SW480 (cell line): Measurements from ENCODE around the gene KHNYN.

Source experiments
- DNase-seq: peaks from one replicate; pipeline ENCODE4 v3.0.0-alpha.2; 2016; ENCODE audit warnings: low spot score

The KHNYN gene

DNA sequence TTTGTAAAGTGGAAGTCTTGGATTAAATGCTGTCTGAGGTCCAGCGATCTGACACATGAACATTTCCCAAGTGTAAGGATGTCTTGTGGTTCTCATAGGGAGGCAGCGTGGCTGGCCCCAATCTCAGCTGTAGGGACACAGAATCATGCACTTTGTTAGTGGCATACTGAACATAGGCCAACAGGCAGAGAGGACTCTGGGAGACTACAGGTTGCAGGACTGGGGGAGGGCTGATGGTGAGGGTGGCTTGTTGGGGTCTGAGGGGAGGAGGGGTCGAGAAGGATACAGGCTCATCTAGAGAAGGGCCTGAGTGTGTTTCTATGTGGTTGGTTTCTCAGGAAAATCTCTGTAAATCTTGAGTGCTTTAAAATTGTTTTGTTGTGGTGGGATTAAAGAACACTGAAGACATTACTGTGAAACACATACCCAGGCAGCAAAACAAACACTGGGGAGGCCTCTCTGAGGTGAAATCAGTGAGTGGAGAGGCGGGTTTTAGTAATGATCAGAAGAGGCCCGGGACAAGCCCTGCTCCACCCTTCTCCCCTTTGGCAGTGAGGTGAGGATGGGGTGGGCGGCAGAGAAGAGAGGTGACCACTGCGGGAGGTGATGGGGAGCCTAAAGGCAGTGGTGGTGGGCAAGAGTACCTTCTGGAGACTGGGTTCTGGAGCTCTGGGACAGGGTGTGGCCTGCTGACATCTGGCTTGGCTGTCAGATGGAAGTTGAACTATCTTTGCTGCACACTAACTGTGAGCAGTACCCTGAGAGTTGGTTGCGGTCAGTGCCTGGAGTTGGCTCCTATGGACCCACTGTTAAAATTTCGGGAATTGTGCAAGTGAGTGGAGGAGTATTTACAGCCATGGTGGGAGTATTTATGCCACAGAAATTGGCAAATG, 27.7 kb upstream of the KHNYN start:
- DNase-seq = no peak

DNA sequence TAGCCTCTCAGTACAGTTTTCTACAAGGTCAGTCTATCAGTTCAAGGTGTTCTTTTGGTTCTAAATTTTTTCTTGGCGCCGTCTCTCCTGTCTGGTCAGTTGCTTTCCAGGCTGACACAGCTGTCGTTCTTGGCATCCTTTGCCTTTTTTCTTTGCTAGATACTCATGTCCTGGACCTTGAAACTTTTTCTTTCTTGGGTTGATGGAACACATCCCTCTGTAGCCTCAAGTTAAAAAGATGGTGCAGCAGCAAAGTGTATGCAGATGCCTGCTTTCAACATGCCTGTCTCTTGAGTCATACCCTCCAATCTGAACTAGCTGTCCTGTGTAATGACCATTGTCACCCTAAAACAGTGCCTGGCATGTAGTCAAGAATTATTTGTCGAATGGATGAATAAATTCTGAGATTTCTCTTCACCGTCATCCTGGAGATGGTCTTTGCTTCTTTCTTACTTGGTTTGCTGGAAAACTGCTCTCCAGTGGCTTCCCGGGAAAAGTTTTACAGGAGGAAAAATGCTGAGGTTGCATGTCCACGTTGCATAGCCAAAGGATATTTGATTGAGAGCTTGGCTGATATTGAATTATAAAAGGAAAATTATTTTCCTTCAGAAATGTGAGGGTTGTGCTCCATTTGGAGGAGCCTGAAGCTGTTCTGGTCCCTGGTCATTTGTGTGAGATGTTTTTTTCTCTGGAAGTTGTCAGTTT, 26.3 kb upstream of the KHNYN start:
- peak; percentile 20 for DNase-seq

DNA sequence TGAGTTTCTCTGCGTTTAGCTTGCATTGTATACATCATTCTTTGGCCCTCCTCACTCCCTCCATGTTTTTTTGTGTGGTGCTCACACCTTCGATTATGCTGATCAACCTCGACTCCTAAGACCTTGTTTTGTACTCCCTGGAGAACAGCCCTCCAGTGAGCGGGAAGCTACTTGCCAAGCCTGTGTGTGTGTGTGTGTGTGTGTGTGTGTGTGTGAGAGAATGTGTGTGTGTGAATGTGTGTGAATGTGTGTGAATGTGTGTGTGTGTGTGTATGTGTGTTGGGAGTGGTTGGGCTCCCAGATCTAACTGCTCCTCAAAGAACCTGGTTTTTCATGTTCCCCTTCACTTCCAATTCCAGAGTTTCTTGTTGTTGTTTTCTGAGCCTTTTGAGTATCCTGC, 24.9 kb upstream of the KHNYN start:
- no peak for DNase-seq

DNA sequence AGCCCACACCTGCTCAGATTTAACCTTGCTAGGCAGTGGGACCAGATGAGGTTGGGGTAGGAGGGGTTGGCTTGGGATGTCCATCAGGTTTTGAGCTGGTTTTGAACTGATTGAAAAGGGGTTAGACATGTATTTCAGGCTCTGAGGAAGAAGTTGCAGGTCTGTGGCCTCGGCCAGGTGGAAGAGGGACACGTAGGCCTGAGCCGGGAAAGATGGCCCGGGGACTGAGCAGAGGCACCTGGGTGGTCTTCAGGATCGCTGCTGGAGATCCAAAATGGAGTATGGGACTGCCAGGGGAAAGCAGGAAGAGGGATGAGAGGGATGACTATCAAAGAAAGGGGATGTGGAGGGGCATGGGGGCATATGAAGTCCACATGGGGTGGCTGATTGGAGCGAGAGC, 23.3 kb upstream of the KHNYN start:
- DNase-seq = no peak

DNA sequence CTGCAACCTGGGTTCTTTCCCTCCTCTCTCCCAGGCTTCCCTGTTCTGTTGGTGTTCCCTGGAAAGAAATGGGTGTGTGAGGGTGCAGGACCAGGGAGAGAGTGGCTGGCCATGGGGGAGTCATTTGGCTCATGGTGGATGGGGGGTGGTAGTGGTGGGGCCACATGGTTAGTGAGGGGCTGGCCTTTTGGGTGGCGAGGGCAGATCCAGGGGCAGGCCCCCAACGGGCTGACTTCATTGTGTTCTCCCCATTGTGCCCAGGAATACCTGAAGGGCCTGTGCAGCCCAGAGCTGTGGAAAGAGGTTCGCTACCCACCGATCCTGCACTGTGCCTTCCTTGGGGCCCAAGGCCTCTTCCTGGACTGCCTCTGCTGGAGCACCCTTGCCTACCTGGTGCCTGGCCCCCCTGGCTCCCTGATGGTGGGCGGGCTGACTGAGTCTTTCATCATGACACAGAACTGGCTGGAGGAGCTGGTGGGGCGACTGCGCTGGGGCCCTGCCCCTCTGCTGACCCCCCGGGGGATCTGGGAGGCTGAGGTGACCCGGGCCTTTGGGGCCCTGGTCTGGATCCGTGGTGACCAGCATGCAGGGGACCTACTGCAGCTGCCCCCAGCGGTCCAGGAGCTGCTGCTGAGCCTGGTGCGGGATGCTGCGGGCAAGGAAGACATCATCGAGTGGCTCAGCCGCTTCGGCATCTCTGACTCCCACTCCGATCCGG, 22.0 kb upstream of the KHNYN start:
- no peak for DNase-seq

DNA sequence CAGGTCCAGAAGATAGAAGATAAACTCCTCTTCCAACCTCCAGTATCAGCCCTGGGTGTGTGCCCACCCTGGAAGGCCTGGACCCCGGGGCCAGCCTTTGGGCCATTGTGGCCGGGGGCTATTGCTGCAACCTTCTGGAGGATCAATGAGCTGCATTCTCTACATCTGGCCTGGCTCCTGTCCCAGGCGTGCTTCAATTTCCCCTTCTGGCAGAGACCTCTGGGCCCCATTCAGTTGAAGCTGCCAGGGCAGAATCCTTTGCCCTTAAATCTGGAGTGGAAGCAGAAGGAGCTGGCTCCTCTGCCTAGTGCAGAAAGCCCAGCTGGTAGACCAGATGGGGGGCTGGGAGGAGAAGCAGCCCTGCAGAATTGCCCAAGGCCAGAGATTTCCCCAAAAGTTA, 21.0 kb upstream of the KHNYN start:
- DNase-seq = no peak

DNA sequence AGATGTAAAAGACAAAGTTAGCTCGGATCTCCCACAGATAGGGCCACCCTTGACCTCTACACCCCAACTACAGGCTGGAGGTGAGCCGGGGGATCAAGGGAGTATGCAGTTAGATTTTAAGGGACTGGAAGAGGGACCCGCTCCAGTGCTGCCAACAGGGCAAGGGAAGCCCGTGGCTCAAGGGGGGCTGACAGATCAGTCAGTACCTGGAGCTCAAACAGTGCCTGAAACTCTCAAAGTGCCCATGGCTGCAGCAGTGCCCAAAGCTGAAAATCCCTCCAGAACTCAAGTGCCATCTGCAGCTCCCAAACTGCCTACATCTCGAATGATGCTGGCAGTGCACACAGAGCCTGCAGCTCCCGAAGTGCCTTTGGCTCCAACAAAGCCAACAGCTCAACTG, 20.6 kb upstream of the KHNYN start:
- DNase-seq = no peak

DNA sequence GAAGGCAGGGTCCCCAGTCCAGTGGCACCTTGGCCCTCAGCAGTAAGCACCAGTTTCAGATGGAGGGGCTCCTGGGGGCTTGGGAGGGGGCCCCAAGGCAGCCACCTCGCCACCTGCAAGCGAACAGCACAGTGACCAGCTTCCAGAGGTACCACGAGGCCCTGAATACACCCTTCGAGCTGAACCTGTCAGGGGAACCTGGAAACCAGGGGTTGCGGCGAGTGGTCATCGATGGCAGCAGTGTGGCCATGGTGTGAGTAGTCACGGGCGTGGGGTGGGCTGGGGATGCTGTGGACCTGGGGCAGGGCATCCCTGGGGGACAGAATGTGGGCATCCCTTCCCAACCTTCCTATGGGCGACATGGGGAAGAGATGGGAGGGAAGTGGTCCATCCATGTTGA, 19.8 kb upstream of the KHNYN start:
- no peak for DNase-seq

DNA sequence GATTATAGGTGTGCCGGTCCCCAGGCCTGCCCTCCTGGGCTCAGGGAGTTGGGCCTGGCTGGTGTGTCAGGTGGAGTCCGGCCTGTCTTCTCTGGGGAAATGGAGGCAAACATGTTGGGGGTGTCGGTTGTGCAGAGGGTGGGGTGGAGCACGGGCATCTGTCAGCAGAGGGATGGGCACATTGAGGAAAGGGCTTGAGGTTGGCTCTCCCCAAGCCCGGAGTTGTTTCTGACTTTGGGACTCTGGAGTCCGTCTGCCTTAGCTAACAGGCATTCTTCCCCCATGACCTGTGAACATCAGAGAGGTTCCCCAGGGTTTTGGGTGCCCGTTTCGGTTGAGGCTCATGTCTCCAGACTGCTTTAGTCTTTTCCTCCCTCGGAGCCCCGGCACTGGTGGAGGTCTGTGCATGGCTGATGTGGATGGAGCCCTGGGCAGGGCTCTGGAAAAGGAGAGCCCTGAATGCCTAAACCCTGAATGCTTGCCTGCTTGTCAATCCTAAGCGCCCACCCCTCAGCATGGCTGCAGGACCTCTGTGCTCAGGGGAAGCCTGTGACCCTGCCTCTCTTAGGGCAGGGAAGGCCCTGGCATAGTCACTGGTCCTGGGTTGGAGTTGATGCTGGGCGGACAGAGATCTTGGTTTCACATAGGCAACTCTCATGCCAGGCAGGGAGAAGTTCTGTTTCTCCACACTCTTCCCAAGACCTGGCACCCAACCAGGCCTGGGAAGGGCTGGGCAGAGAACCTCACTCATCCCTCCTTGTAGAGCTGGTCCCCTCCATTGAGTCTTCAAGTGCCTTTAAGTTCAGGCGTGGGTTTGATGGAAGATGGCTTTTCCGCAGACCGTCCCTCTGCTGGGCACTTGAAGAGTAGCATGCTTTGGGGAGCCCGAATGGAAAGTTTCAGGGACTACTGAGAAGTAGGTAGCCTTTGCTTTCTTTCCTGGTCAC, 18.0 kb upstream of the KHNYN start:
- DNase-seq = peak; percentile 36

DNA sequence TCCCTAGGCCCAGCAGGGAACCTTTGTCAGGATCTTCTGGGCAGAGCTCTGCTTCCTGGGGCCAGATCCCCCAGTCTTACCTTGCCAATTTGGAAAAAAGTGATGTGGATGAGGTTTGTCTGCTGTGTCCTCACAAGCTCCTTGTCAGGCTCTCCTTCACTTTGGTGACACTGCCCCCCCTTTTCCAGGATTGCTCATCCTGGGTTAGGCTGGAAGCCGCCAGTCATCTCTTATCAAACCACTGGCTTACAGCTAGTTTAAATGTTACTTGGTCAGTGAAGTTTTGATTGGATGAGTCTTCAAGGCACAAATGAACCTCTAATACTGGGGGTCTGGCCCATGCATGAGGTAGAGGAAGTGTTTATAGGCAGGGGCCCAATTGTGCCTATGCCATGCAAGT, 15.7 kb upstream of the KHNYN start:
- no peak for DNase-seq

DNA sequence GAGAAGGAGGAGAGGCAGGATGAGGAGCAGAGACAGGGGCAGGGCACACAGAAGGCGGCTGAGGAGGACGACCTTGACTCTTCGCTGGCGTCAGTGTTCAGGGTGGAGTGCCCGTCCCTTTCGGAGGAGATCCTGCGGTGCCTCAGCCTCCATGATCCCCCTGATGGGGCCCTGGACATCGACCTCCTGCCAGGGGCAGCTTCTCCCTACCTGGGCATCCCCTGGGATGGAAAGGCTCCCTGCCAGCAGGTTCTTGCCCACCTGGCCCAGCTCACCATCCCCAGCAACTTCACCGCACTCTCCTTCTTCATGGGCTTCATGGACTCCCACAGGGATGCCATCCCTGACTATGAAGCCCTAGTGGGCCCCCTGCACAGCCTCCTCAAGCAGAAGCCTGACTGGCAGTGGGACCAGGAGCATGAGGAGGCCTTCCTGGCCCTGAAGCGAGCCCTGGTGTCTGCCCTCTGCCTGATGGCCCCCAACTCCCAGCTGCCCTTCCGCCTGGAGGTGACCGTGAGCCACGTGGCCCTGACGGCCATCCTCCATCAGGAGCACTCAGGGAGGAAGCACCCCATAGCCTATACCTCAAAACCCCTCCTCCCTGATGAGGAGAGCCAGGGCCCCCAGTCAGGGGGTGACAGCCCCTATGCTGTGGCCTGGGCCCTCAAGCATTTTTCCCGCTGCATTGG, 14.9 kb upstream of the KHNYN start:
- no peak for DNase-seq

DNA sequence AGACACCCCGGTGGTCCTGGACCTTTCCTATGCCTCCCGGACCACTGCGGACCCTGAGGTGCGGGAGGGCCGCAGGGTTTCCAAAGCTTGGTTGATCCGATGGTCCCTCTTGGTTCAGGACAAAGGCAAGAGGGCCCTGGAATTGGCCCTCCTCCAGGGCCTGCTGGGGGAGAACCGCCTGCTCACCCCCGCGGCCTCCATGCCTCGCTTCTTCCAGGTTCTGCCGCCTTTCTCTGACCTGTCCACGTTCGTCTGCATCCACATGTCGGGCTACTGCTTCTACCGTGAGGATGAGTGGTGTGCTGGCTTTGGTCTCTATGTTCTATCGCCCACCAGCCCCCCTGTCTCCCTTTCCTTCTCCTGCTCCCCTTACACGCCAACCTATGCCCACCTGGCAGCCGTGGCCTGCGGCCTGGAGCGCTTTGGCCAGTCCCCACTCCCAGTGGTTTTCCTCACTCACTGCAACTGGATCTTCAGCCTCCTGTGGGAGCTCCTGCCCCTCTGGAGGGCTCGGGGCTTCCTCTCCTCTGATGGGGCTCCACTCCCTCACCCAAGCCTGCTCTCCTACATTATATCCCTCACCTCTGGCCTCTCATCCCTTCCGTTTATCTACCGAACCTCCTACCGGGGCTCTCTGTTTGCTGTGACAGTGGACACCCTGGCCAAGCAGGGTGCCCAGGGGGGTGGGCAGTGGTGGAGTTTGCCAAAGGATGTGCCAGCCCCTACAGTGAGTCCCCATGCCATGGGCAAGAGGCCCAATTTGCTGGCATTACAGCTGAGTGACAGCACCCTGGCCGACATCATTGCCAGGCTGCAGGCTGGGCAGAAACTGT, 14.1 kb upstream of the KHNYN start:
- DNase-seq = no peak

DNA sequence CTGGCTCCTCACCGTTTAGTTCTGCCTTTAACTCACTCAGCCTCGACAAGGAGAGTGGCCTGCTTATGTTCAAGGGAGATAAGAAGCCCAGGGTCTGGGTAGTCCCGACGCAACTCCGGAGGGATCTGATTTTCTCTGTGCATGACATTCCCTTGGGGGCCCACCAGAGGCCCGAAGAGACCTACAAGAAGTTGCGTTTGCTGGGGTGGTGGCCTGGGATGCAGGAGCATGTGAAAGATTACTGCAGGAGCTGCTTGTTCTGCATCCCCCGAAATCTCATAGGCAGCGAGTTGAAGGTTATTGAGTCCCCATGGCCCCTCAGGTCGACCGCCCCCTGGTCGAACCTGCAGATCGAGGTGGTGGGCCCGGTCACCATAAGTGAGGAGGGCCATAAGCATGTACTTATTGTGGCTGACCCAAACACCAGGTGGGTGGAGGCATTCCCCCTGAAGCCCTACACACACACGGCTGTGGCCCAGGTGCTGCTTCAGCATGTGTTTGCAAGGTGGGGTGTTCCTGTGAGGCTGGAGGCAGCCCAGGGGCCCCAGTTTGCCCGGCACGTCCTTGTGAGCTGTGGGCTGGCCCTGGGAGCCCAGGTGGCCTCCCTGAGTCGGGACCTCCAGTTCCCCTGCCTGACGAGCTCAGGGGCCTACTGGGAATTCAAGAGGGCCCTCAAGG, 13.4 kb upstream of the KHNYN start:
- no peak for DNase-seq

DNA sequence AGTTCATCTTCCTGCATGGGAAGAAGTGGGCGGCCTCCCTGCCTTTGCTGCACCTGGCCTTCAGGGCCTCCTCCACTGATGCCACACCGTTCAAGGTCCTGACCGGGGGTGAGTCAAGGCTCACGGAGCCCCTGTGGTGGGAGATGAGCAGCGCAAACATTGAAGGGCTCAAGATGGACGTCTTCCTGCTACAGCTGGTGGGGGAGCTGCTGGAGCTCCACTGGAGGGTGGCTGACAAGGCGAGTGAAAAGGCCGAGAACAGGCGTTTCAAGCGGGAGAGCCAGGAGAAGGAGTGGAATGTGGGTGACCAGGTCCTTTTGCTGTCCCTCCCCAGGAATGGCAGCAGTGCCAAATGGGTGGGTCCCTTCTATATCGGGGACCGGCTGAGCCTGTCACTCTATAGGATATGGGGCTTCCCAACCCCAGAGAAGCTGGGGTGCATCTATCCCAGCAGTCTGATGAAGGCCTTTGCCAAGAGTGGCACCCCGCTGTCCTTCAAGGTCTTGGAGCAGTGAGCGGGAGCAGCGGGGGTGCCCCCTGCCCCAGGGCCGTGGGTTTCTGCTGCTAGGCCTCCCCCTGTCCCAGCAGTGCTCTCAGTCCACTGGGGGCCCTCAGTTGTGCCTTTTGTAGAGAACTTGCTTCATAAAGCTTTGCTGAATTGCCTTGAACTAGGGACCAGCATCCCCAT, 12.7 kb upstream of the KHNYN start:
- no peak for DNase-seq

DNA sequence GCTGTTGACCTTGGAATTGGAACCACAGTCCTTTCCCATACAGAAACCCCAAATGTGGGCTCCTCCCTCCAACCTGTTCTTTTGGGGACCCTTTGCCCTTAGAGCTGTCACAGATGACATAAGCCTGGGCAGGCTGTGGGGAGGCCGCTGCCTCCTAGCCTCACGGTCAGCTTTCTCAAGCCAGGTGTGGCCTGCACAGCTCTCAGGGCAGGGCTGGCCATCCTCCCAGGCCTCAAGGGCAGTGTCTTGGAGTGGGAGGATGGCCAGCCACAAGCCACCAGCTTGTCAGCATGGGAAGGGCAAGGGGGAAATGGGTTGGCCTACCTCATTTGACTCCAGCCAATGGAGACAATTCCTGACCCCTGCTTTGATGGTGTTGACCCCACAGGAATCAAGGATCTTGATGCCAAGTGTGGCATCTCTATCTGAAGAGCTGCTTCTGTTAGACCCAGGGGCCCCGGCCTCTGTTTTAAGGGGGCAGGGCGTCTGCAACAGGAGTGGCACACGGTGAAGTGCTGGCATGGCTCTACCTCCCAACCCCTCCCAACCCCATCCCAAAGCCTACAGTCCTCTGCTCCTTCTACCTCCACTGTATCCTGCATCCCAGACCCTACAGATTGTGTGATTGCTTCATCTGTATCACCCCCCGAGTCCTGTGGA, 11.8 kb upstream of the KHNYN start:
- no peak for DNase-seq

DNA sequence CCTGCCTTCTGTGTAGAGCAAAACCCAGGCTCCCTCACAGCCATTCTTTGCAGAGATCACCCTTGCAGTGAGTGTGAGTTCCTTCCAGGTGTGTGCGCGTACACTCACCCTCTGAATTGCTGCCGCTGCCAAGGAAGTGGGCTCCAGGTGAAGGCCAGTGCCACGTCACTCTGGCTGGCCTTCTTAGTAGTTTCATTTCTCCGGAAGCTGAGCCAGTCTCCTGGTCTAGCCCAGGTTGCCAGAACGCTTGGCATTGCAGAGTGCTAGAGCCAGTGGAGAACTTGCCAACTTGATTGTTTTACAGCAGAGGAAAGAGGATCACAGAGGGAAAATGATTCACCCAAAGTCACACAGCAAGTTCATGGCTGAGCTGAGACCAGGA, 11.3 kb upstream of the KHNYN start:
- no peak for DNase-seq

DNA sequence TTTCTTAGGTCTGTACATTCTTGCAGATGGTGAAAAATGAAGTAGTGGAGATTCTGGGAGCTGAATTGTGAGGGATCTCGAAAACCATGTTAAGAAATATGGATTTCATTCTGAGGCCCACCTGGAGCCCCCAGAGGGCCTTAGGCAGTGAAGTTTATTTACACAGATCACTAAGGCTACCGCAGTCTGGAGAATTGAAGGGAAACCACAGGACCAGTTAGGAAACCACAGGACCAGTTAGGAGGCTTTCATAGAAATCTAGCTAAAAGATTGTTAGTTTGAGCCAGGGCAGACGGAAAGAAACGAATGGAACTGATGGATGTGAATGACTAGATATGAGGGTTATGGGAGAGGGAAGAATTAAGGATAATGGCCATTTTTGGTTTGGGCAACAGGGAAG, 7.5 kb upstream of the KHNYN start:
- DNase-seq = no peak
